Measurements from ENCODE around the gene CTNNA2. TPM values are rescaled to one million over a fixed set of nuclear protein-coding genes. Genes with fewer than 3 reads are reported as not detected.

The CTNNA2 gene
- total RNA-seq, 6 donors from 2014 or later: not detected

DNA sequence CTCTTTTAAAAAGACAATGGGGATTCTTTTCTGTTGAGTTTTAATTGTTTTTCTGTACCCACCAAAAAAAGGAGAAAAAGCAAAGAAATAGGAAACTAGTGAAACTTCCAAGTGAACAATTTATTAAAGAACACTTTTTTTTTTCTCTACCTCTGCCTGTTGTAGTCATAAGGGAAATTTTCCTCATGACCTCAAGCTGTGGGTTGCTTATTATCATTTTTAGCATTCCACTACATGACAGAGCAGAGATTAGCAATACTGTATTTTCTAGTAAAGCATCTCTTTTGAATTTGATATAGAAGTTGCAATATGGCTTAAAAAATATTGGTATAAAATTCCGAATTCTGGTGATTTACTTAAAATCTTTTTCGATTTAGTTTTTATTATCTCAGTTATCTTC is 879.6 kb downstream of the CTNNA2 start:
- no peak for DNase-seq
- no peak for ATAC-seq (ENCODE audit: low FRiP score in 2 of 2)
- 83 to 86% methylated on average over 2 of the region's 2 CpGs for WGBS, 2 donors
- Histone ChIP-seq H3K27me3 (no peaks in the 10 kb centered on the region), H3K27ac (no peak overlapping the region), H3K9me3 (no peaks in the 10 kb centered on the region), H3K4me1 (no peaks in the 10 kb centered on the region), H3K36me3 (no peaks in the 10 kb centered on the region), H3K4me3 (no peak overlapping the region)
- TF ChIP-seq POLR2AphosphoS5 (IDR thresholded peaks at IDR 0.05) (no peak), EP300 (IDR thresholded peaks at IDR 0.05) (no peak), POLR2A (IDR thresholded peaks at IDR 0.05) (no peak)
- TF ChIP-seq, protein P1, sequence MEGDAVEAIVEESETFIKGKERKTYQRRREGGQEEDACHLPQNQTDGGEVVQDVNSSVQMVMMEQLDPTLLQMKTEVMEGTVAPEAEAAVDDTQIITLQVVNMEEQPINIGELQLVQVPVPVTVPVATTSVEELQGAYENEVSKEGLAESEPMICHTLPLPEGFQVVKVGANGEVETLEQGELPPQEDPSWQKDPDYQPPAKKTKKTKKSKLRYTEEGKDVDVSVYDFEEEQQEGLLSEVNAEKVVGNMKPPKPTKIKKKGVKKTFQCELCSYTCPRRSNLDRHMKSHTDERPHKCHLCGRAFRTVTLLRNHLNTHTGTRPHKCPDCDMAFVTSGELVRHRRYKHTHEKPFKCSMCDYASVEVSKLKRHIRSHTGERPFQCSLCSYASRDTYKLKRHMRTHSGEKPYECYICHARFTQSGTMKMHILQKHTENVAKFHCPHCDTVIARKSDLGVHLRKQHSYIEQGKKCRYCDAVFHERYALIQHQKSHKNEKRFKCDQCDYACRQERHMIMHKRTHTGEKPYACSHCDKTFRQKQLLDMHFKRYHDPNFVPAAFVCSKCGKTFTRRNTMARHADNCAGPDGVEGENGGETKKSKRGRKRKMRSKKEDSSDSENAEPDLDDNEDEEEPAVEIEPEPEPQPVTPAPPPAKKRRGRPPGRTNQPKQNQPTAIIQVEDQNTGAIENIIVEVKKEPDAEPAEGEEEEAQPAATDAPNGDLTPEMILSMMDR (IDR thresholded peaks at IDR 0.05): no peak

- H3K4me1 ChIP-seq: no peaks in the 10 kb centered on the region
- H3K36me3 ChIP-seq: no peaks in the 10 kb centered on the region
- no peak for DNase-seq
- ATAC-seq (ENCODE audit: low FRiP score in 2 of 2): no peak
- H3K27me3 ChIP-seq: no peaks in the 10 kb centered on the region
- H3K9me3 ChIP-seq: no peaks in the 10 kb centered on the region
- no peak overlapping the region for H3K27ac ChIP-seq
- H3K4me3 ChIP-seq: no peak overlapping the region
- WGBS, 2 donors: 87 to 92% methylated on average over 1 of the region's 1 CpG
- no peak for TF ChIP-seq EP300 (IDR thresholded peaks at IDR 0.05)
Measured at GRCh38 chr2:80393991-80394390, 881.1 kb downstream of the CTNNA2 start.

DNA sequence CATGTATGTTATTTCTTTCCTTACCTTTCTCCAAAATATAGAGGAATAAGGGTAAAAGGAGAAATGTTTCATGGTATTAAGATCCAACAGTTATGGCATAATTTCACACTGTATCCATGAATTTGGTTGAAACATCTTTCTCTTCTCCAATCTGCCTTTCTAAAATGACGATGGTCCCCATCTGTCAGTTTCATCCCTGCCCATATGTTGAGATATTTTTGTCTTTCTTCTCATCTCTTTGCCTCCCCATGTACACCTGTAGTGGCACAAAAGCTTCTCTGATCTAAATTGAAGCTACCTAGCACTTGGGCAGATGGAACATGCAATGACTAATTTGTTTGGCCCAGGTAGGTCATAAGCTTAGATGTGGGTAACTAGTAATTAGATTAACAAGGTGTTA is 882.4 kb downstream of the CTNNA2 start:
- Histone ChIP-seq H3K27me3 (no peaks in the 10 kb centered on the region), H3K27ac (no peak overlapping the region), H3K4me1 (no peaks in the 10 kb centered on the region), H3K4me3 (no peak overlapping the region), H3K36me3 (no peaks in the 10 kb centered on the region), H3K9me3 (no peaks in the 10 kb centered on the region)
- ATAC-seq (ENCODE audit: low FRiP score in 2 of 2) (no peak), DNase-seq (no peak)
- WGBS, 2 donors: 93 to 97% methylated on average over 1 of the region's 1 CpG
- TF ChIP-seq POLR2A (IDR thresholded peaks at IDR 0.05): no peak
- no peak for TF ChIP-seq EP300 (IDR thresholded peaks at IDR 0.05)
- TF ChIP-seq, protein P1 (IDR thresholded peaks at IDR 0.05): no peak
- TF ChIP-seq POLR2AphosphoS5 (IDR thresholded peaks at IDR 0.05): no peak

DNA sequence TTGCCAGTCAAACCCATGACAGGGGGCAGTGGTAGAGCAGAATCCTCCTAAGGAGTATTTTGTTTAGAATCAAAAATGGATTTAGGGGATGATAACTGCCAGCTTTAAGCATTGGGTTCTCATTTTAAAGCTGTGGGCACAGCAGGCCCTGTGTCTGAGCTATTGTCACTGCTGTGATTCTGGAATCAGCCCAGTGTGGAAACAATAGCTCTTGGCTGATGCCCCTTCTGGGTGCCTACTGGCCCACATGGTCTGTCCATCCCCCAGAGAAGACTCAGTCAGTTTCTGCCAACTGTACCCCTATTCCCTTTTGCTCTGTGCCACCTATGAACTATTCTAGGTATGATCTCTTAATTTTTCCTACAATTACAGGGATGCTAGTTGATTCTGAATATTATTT is 883.4 kb downstream of the CTNNA2 start:
- no peak for TF ChIP-seq POLR2A (IDR thresholded peaks at IDR 0.05)
- TF ChIP-seq, protein P1 (IDR thresholded peaks at IDR 0.05): no peak
- no peak for TF ChIP-seq POLR2AphosphoS5 (IDR thresholded peaks at IDR 0.05)
- no peak for TF ChIP-seq EP300 (IDR thresholded peaks at IDR 0.05)
- ATAC-seq (ENCODE audit: low FRiP score in 2 of 2): no peak
- DNase-seq: no peak
- Histone ChIP-seq H3K4me1 (no peaks in the 10 kb centered on the region), H3K4me3 (no peak overlapping the region), H3K36me3 (no peaks in the 10 kb centered on the region), H3K27ac (no peak overlapping the region), H3K9me3 (no peaks in the 10 kb centered on the region), H3K27me3 (no peaks in the 10 kb centered on the region)

DNA sequence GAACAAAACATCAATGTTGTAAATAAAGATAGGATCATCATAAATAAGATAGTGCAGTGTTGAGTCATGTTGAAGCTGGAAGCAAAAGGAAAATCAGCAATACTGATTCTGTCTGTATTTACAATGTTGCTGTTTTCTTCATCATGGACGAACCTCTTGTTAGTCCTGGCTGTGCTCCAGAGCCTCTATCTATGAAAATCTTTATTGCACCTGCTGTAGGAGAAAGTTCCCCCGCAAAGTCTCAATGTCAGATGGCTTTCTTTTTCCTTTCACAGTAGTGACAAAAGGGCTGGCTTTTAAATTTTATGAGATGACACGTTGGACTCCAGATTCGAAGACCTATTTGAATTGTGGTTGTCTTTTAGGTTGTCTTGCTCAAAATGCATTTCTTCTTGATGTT is 890.2 kb downstream of the CTNNA2 start:
- no peak overlapping the region for H3K27ac ChIP-seq
- 64 to 67% methylated on average over 4 of the region's 4 CpGs for WGBS, 2 donors
- H3K27me3 ChIP-seq: no peaks in the 10 kb centered on the region
- no peak for DNase-seq
- no peak overlapping the region for H3K4me3 ChIP-seq
- no peaks in the 10 kb centered on the region for H3K36me3 ChIP-seq
- ATAC-seq (ENCODE audit: low FRiP score in 2 of 2): no peak
- H3K9me3 ChIP-seq: no peaks in the 10 kb centered on the region
- TF ChIP-seq POLR2AphosphoS5 (IDR thresholded peaks at IDR 0.05) (no peak), POLR2A (IDR thresholded peaks at IDR 0.05) (no peak)
- H3K4me1 ChIP-seq: no peaks in the 10 kb centered on the region

DNA sequence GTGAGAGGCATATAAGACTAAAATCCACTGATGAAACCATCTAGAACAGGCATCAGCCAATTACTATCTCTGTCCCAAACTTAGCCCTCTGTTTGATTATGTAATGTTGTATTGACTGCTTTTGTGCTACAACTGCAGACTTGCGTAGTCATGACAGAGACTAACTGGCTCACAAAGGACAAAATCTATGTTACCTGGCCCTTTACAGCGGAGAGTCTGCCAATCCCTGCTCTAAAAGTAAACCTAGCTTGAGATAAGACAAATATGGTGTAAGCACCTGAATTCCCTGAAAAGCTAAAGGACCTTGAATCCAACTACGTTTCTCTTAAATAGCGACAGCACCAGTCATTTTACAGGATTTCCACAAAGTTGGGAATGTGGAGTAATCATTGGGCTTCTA is 894.5 kb downstream of the CTNNA2 start:
- no peaks in the 10 kb centered on the region for H3K27me3 ChIP-seq
- H3K9me3 ChIP-seq: no peaks in the 10 kb centered on the region
- H3K27ac ChIP-seq: no peak overlapping the region
- no peaks in the 10 kb centered on the region for H3K36me3 ChIP-seq
- WGBS, 2 donors: 89 to 95% methylated on average over 4 of the region's 4 CpGs
- TF ChIP-seq, protein P1 (IDR thresholded peaks at IDR 0.05): no peak
- TF ChIP-seq POLR2A (IDR thresholded peaks at IDR 0.05) (no peak), POLR2AphosphoS5 (IDR thresholded peaks at IDR 0.05) (no peak), EP300 (IDR thresholded peaks at IDR 0.05) (no peak)
- H3K4me1 ChIP-seq: no peaks in the 10 kb centered on the region
- ATAC-seq (ENCODE audit: low FRiP score in 2 of 2) (no peak), DNase-seq (no peak)
- H3K4me3 ChIP-seq: no peak overlapping the region
